ENCODE measurements around the gene PLPPR1.

DNA sequence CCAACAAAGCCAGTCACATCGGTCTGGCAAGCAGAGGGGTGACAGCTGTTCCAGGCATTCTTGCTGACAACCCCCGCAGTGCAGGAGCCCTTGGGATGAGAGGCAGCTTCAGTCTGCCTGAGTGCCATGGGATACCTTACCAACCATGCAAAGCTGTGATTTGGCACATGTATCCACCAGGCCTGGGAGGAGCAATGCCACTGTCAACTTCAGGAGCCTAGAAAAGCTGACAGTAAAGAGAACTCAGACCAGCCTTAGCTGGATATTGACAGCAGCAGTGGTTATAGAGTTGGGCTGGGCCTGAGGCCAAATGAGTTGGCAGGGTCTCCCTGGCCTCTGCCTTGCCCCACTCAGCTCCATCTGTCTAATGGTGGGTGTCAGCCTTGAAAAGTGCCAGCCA, 10.1 kb upstream of the PLPPR1 start:
- TF ChIP-seq, protein P1, sequence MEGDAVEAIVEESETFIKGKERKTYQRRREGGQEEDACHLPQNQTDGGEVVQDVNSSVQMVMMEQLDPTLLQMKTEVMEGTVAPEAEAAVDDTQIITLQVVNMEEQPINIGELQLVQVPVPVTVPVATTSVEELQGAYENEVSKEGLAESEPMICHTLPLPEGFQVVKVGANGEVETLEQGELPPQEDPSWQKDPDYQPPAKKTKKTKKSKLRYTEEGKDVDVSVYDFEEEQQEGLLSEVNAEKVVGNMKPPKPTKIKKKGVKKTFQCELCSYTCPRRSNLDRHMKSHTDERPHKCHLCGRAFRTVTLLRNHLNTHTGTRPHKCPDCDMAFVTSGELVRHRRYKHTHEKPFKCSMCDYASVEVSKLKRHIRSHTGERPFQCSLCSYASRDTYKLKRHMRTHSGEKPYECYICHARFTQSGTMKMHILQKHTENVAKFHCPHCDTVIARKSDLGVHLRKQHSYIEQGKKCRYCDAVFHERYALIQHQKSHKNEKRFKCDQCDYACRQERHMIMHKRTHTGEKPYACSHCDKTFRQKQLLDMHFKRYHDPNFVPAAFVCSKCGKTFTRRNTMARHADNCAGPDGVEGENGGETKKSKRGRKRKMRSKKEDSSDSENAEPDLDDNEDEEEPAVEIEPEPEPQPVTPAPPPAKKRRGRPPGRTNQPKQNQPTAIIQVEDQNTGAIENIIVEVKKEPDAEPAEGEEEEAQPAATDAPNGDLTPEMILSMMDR (conservative IDR thresholded peaks at IDR 0.05) = no peak
- TF ChIP-seq ZFX (IDR thresholded peaks at IDR 0.05) = no peak
